Spleen (tissue), 7 donors: ENCODE measurements around the gene CDH16.

Experiments used
- POLR2A ChIP-seq, 3 donors: fragments of 450-650 bp; IDR thresholded peaks; one replicate each; pipeline ENCODE4 v1.5.1; 2017; ENCODE audit warnings: antibody characterized with exemption in 3 of 3, mild to moderate bottlenecking in 1 of 3
- POLR2AphosphoS5 ChIP-seq, 3 donors: sonication (generic); formaldehyde crosslinking; IDR thresholded peaks; one replicate each; pipeline ENCODE4 v1.5.1; 2017; ENCODE audit warnings: antibody characterized with exemption in 3 of 3
- TF ChIP-seq, protein P1 (sequence below), 11 experiments: fragments of 200-600 bp in 7 of 11; fragments of 450-650 bp in 4 of 11; sonication (generic) in 4 of 11; IDR thresholded peaks in 8 of 11; conservative IDR thresholded peaks in 3 of 11; 1 replicate in 7 of 11; 2 replicates in 4 of 11; pipeline versions ENCODE4 v1.4.0 to v1.8.0; 2016 to 2021; ENCODE audit warnings: antibody characterized with exemption in 11 of 11, inconsistent platforms in 4 of 11, mild to moderate bottlenecking in 1 of 11
- donor health status: DM: no; HTN: no; CAD: no; lungs with moderate emphysema.
- donor health status: DM: no; HTN: no; CAD: no.
- donor health status: DM: no; HTN: no; CAD: no.

DNA sequence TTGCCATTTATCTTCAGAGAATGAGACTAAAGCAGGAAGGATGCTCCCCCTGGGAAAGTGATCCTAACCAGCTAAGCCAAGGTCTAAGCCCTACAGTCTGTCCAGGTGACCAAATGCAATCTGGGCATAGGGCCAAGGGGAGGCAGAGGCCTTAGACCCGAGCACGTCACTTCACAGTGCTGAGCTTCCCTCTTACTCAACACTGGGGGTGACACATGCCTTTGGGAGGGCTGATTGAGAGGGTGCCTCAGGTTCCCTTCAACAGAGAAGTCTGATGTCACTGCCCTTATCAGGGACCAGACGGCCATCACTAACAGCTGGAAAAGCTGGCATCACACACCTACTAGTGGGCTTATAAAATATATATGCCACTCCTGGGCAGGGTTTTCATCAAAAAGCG, 11.5 kb upstream of the CDH16 start:
- TF ChIP-seq POLR2AphosphoS5 (IDR thresholded peaks at IDR 0.05) (peak in 1 of 3 donors; percentile 33), POLR2A (IDR thresholded peaks at IDR 0.05) (no peak)
- TF ChIP-seq, protein P1, sequence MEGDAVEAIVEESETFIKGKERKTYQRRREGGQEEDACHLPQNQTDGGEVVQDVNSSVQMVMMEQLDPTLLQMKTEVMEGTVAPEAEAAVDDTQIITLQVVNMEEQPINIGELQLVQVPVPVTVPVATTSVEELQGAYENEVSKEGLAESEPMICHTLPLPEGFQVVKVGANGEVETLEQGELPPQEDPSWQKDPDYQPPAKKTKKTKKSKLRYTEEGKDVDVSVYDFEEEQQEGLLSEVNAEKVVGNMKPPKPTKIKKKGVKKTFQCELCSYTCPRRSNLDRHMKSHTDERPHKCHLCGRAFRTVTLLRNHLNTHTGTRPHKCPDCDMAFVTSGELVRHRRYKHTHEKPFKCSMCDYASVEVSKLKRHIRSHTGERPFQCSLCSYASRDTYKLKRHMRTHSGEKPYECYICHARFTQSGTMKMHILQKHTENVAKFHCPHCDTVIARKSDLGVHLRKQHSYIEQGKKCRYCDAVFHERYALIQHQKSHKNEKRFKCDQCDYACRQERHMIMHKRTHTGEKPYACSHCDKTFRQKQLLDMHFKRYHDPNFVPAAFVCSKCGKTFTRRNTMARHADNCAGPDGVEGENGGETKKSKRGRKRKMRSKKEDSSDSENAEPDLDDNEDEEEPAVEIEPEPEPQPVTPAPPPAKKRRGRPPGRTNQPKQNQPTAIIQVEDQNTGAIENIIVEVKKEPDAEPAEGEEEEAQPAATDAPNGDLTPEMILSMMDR (IDR thresholded peaks at IDR 0.05 in 8 of 11, conservative IDR thresholded peaks at IDR 0.05 in 3 of 11), result no peak
